ENCODE results near the gene NUDT1.

The NUDT1 gene

DNA sequence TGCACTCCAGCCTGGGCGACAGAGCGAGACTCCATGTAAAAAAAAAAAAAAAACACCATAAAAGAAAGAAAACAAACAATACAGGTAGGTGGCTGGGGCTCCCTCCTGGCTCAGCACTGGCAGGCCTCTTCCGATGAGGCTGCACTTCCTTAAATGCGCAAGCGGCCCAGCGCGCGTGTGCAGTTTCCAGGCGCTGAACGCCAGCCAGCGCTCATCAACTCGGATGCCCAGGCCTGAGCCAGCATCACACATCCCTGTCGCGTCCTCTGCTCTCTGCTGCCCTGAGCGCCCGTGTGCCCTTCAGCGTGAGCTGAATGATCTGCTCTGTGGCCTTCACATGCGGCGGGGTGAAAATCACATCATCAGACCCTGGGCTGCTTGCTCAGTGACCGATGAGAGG, 31.8 kb downstream of the NUDT1 start:
- in situ Hi-C loops (cut with HindIII; ENCODE audit: low pct_unique_long_range_greater_than_20kb, low sequenced_read_pairs): no loop called here
- DNase-seq (ENCODE audit: low read depth in 1 of 2, low spot score in 1 of 2): no peak
- no peak for TF ChIP-seq JUND (IDR thresholded peaks at IDR 0.05; ENCODE audit: low read depth)

DNA sequence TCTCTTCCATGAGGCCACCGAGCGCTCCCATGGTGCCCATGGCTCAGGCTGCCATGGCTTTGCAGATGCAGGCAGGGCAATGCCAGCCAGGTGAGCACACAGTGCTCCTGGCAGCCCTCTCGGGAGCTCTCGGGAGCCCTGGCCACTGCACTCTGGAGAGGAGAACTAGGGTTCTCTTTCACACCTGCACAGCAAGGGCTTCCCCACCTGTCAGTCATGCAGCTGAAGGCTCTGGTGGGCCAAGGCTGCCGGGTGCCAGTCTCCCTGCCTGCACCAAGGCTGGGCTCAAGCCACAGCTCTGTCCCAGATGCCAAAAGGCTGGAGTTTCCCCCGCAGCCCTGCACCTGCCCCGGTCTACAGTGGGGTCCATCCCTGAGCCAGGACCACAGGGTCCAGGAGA, 32.6 kb downstream of the NUDT1 start:
- TF ChIP-seq JUND (IDR thresholded peaks at IDR 0.05; ENCODE audit: low read depth): no peak
- DNase-seq (ENCODE audit: low read depth in 1 of 2, low spot score in 1 of 2): no peak
- in situ Hi-C loops (cut with HindIII; ENCODE audit: low pct_unique_long_range_greater_than_20kb, low sequenced_read_pairs): no loop called here

GRCh38 chr7:2275101-2275500, 33.1 kb downstream of the NUDT1 start:
- TF ChIP-seq JUND (IDR thresholded peaks at IDR 0.05; ENCODE audit: low read depth): no peak
- DNase-seq (ENCODE audit: low read depth in 1 of 2, low spot score in 1 of 2): no peak
- in situ Hi-C loops (cut with HindIII; ENCODE audit: low pct_unique_long_range_greater_than_20kb, low sequenced_read_pairs): no loop called here

- in situ Hi-C loops (cut with HindIII; ENCODE audit: low pct_unique_long_range_greater_than_20kb, low sequenced_read_pairs): no loop called here
- TF ChIP-seq JUND (IDR thresholded peaks at IDR 0.05; ENCODE audit: low read depth): no peak
- no peak for DNase-seq (ENCODE audit: low read depth in 1 of 2, low spot score in 1 of 2)
Observed at GRCh38 chr7:2276107-2276506, 34.1 kb downstream of the NUDT1 start.

- in situ Hi-C loops (cut with HindIII; ENCODE audit: low pct_unique_long_range_greater_than_20kb, low sequenced_read_pairs): no loop called here
- DNase-seq (ENCODE audit: low read depth in 1 of 2, low spot score in 1 of 2): no peak
- no peak for TF ChIP-seq JUND (IDR thresholded peaks at IDR 0.05; ENCODE audit: low read depth)
Observed at GRCh38 chr7:2278026-2278425, 36.0 kb downstream of the NUDT1 start.

- no peak for TF ChIP-seq JUND (IDR thresholded peaks at IDR 0.05; ENCODE audit: low read depth)
- no peak for DNase-seq (ENCODE audit: low read depth in 1 of 2, low spot score in 1 of 2)
- in situ Hi-C loops (cut with HindIII; ENCODE audit: low pct_unique_long_range_greater_than_20kb, low sequenced_read_pairs): no loop called here
Observed at GRCh38 chr7:2279896-2280295, 37.9 kb downstream of the NUDT1 start.

DNA sequence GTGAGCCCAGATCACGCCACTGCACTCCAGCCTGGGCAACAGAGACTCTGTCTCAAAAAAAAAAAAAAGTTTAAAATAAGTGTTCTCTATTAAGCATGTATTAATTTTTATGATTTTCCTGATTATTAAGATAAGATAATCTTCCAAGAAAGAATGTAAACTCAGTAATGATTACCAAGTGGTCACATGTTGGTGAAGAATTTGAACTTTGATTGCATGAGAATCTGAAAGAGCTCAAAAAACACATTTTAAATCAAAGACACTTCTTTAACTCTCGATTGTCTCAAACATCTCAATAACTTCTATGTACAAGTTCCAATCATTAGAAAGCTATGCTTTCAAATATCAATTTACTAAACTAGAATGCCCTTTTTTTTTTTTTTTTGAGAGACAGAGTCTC, 38.4 kb downstream of the NUDT1 start:
- in situ Hi-C loops (cut with HindIII; ENCODE audit: low pct_unique_long_range_greater_than_20kb, low sequenced_read_pairs): no loop called here
- DNase-seq (ENCODE audit: low read depth in 1 of 2, low spot score in 1 of 2): no peak
- TF ChIP-seq JUND (IDR thresholded peaks at IDR 0.05; ENCODE audit: low read depth): no peak

- no peak for TF ChIP-seq JUND (IDR thresholded peaks at IDR 0.05; ENCODE audit: low read depth)
- DNase-seq (ENCODE audit: low read depth in 1 of 2, low spot score in 1 of 2): no peak
- in situ Hi-C loops (cut with HindIII; ENCODE audit: low pct_unique_long_range_greater_than_20kb, low sequenced_read_pairs): no loop called here
Observed at GRCh38 chr7:2281541-2281940, 39.5 kb downstream of the NUDT1 start.

DNA sequence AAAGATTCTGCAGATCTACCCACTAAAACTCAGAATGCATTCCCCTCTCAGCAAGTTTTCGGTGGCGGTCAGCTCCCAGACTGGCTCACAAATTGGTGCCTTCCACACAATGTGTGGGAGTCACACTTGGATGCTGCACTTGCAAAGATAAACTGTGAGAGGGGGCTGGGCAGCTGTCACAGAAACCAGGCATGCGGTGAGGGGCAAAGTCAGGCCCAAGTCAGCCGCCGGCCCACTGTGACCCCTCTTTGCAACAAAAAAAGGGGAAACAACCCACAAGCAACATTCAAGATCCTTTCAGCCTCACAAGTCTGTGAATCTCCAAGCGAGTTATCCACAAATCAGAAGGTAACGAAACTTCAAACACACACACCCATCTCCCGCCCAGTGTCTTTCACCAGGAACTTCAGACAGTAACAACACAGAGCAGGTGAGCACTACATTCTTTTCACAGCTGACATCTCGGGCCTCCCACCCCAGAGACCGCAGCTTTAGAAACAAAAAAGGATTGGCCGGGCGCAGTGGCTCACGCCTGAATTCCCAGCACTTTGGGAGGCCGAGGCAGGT, 40.2 kb downstream of the NUDT1 start:
- TF ChIP-seq JUND (IDR thresholded peaks at IDR 0.05; ENCODE audit: low read depth): no peak
- in situ Hi-C loops (cut with HindIII; ENCODE audit: low pct_unique_long_range_greater_than_20kb, low sequenced_read_pairs): no loop called here
- DNase-seq (ENCODE audit: low read depth in 1 of 2, low spot score in 1 of 2): no peak

DNA sequence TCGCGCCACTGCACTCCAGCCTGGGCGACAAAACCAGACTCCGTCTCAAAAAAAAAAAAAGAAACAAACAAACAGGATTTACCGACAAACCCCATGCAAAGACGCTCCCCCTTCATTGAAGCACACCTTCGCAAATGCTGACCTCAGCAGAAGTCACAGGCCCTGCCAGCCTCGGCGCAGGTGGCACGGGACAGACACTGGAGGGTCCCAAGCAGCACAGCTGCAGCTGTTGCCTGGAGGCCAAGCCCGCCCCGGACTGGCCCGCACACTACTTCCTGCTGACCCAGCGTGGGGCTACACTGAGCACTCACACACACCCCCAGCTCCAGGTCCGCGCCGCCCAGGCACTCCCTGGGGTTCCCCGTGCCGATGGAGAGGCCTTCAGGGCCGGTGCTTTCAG, 41.0 kb downstream of the NUDT1 start:
- no peak for TF ChIP-seq JUND (IDR thresholded peaks at IDR 0.05; ENCODE audit: low read depth)
- in situ Hi-C loops (cut with HindIII; ENCODE audit: low pct_unique_long_range_greater_than_20kb, low sequenced_read_pairs): no loop called here
- DNase-seq (ENCODE audit: low read depth in 1 of 2, low spot score in 1 of 2): no peak

- in situ Hi-C loops (cut with HindIII; ENCODE audit: low pct_unique_long_range_greater_than_20kb, low sequenced_read_pairs): no loop called here
- no peak for DNase-seq (ENCODE audit: low read depth in 1 of 2, low spot score in 1 of 2)
- no peak for TF ChIP-seq JUND (IDR thresholded peaks at IDR 0.05; ENCODE audit: low read depth)
Observed at GRCh38 chr7:2287745-2288144, 45.7 kb downstream of the NUDT1 start.

GRCh38 chr7:2288503-2288902, 46.5 kb downstream of the NUDT1 start:
- TF ChIP-seq JUND (IDR thresholded peaks at IDR 0.05; ENCODE audit: low read depth): no peak
- DNase-seq (ENCODE audit: low read depth in 1 of 2, low spot score in 1 of 2): no peak
- in situ Hi-C loops (cut with HindIII; ENCODE audit: low pct_unique_long_range_greater_than_20kb, low sequenced_read_pairs): no loop called here

DNA sequence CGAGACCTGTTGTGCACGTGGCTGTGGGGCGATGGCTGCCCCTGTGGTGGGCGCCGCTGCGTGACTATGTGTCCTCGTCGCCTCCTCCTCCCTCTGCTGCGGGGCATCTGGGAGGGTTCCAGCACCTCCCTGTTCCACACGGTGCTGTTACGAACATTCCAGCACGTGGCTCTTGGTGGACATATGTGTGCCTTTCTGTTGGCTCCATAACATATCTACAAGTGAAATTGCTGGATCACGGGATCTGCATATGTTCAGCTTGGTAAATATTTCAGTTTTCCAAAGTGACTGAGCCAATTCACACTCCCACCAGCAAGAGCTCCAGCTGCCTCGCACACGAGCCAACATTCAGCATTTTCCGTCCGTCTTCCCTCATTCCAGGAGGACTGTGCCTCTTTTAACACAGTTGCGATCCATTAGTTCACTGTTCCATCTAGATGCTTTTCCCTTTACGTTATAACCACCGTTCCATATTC, 47.1 kb downstream of the NUDT1 start:
- in situ Hi-C loops (cut with HindIII; ENCODE audit: low pct_unique_long_range_greater_than_20kb, low sequenced_read_pairs): no loop called here
- TF ChIP-seq JUND (IDR thresholded peaks at IDR 0.05; ENCODE audit: low read depth): no peak
- DNase-seq (ENCODE audit: low read depth in 1 of 2, low spot score in 1 of 2): no peak

DNA sequence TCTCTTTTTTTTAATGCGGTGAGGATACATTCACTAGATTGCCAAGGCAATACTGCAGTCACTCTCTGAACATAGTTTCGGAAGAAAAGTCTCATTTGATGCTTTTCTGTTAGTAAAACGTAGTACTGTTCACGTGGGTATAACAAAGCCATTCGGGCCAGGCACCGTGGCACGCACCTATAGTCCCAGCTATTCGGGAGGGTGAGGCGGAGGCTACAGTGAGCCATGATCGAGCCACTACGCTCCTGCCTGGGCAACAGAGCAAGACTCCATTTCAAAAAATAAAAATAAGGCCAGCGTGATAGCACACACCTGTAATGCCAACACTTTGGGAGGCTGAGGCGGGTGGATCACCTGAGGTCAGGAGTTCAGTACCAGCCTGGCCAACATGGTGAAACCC, 47.6 kb downstream of the NUDT1 start:
- no peak for TF ChIP-seq JUND (IDR thresholded peaks at IDR 0.05; ENCODE audit: low read depth)
- in situ Hi-C loops (cut with HindIII; ENCODE audit: low pct_unique_long_range_greater_than_20kb, low sequenced_read_pairs): no loop called here

More for the DNA sequence above, 47.6 kb downstream of the NUDT1 start:
- no peak for DNase-seq (ENCODE audit: low read depth in 1 of 2, low spot score in 1 of 2)

All from T47D (cell line).